ENCODE measurements around the gene CRHBP. TPM values are rescaled to one million over a fixed set of nuclear protein-coding genes. Genes with fewer than 3 reads are reported as not detected.

The CRHBP gene
- total and polyA plus RNA-seq, 4 donors = 37.3 to 159 (median 91.8) TPM

DNA sequence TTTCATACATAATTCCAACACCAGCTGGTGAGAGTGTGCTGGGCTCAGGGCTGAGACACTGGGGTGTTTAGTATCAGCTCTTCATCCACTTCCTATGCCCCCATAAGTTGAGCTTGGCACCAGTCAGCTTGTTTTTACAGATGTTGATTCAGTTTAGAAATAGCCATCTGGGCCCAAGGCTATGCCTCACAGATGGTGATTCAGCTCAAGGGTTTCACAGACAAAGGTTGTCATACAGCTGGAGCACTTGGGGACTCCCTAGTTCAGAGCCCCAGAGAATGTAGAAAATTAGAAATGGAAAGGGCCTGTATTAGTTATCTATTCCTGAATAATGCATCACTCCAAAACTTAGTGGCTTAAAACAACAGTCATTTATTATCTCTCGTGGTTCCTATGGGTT, 10.3 kb upstream of the CRHBP start:
- no peak overlapping the region for H3K27ac ChIP-seq (ENCODE audit: low read depth in 1 of 2, low read length in 2 of 2)
- no peak overlapping the region for H3K9ac ChIP-seq (ENCODE audit: low read depth in 1 of 2, low read length in 2 of 2)
- H3K9me3 ChIP-seq (ENCODE audit: control insufficient read depth in 4 of 4, low read length in 3 of 4) = no peaks in the 10 kb centered on the region
- H3K27me3 ChIP-seq (ENCODE audit: control insufficient read depth in 4 of 4, insufficient read depth in 4 of 4, low read length in 3 of 4) = no peaks in the 10 kb centered on the region
- H3K4me1 ChIP-seq (ENCODE audit: control insufficient read depth in 4 of 4, insufficient read depth in 4 of 4, low read length in 3 of 4) = no peaks in the 10 kb centered on the region
- H3K36me3 ChIP-seq (ENCODE audit: control insufficient read depth in 4 of 4, insufficient read depth in 3 of 4, low read depth in 1 of 4, low read length in 3 of 4) = no peaks in the 10 kb centered on the region
- no peak for TF ChIP-seq GABPA (IDR thresholded peaks at IDR 0.05 in 1 of 2, conservative IDR thresholded peaks at IDR 0.05 in 1 of 2)
- TF ChIP-seq, protein P1, sequence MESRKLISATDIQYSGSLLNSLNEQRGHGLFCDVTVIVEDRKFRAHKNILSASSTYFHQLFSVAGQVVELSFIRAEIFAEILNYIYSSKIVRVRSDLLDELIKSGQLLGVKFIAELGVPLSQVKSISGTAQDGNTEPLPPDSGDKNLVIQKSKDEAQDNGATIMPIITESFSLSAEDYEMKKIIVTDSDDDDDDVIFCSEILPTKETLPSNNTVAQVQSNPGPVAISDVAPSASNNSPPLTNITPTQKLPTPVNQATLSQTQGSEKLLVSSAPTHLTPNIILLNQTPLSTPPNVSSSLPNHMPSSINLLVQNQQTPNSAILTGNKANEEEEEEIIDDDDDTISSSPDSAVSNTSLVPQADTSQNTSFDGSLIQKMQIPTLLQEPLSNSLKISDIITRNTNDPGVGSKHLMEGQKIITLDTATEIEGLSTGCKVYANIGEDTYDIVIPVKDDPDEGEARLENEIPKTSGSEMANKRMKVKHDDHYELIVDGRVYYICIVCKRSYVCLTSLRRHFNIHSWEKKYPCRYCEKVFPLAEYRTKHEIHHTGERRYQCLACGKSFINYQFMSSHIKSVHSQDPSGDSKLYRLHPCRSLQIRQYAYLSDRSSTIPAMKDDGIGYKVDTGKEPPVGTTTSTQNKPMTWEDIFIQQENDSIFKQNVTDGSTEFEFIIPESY (IDR thresholded peaks at IDR 0.05) = no peak
- TF ChIP-seq EGR1 (IDR thresholded peaks at IDR 0.05; ENCODE audit: low read depth in 2 of 2) = no peak
- TF ChIP-seq, protein P2, sequence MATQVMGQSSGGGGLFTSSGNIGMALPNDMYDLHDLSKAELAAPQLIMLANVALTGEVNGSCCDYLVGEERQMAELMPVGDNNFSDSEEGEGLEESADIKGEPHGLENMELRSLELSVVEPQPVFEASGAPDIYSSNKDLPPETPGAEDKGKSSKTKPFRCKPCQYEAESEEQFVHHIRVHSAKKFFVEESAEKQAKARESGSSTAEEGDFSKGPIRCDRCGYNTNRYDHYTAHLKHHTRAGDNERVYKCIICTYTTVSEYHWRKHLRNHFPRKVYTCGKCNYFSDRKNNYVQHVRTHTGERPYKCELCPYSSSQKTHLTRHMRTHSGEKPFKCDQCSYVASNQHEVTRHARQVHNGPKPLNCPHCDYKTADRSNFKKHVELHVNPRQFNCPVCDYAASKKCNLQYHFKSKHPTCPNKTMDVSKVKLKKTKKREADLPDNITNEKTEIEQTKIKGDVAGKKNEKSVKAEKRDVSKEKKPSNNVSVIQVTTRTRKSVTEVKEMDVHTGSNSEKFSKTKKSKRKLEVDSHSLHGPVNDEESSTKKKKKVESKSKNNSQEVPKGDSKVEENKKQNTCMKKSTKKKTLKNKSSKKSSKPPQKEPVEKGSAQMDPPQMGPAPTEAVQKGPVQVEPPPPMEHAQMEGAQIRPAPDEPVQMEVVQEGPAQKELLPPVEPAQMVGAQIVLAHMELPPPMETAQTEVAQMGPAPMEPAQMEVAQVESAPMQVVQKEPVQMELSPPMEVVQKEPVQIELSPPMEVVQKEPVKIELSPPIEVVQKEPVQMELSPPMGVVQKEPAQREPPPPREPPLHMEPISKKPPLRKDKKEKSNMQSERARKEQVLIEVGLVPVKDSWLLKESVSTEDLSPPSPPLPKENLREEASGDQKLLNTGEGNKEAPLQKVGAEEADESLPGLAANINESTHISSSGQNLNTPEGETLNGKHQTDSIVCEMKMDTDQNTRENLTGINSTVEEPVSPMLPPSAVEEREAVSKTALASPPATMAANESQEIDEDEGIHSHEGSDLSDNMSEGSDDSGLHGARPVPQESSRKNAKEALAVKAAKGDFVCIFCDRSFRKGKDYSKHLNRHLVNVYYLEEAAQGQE (IDR thresholded peaks at IDR 0.05) = no peak
- TF ChIP-seq, protein P3, sequence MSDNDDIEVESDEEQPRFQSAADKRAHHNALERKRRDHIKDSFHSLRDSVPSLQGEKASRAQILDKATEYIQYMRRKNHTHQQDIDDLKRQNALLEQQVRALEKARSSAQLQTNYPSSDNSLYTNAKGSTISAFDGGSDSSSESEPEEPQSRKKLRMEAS (IDR thresholded peaks at IDR 0.05) = no peak
- TF ChIP-seq NR2F2 (IDR thresholded peaks at IDR 0.05) = no peak
- TF ChIP-seq JUND (IDR thresholded peaks at IDR 0.05) = no peak
- no peak for TF ChIP-seq YY1 (IDR thresholded peaks at IDR 0.05)
- no peak for TF ChIP-seq FOXA1 (IDR thresholded peaks at IDR 0.05)
- no peak for TF ChIP-seq FOXA2 (IDR thresholded peaks at IDR 0.05)
- TF ChIP-seq RAD21 (IDR thresholded peaks at IDR 0.05) = no peak
- TF ChIP-seq, protein P4, sequence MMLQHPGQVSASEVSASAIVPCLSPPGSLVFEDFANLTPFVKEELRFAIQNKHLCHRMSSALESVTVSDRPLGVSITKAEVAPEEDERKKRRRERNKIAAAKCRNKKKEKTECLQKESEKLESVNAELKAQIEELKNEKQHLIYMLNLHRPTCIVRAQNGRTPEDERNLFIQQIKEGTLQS (IDR thresholded peaks at IDR 0.05) = no peak
- TF ChIP-seq HNF4G (IDR thresholded peaks at IDR 0.05) = no peak
- no peak for TF ChIP-seq TAF1 (conservative IDR thresholded peaks at IDR 0.05)
- TF ChIP-seq HNF4A (conservative IDR thresholded peaks at IDR 0.05) = no peak
- no peak for TF ChIP-seq RXRA (IDR thresholded peaks at IDR 0.05)
- TF ChIP-seq SP1 (IDR thresholded peaks at IDR 0.05) = no peak
- TF ChIP-seq, protein P5, sequence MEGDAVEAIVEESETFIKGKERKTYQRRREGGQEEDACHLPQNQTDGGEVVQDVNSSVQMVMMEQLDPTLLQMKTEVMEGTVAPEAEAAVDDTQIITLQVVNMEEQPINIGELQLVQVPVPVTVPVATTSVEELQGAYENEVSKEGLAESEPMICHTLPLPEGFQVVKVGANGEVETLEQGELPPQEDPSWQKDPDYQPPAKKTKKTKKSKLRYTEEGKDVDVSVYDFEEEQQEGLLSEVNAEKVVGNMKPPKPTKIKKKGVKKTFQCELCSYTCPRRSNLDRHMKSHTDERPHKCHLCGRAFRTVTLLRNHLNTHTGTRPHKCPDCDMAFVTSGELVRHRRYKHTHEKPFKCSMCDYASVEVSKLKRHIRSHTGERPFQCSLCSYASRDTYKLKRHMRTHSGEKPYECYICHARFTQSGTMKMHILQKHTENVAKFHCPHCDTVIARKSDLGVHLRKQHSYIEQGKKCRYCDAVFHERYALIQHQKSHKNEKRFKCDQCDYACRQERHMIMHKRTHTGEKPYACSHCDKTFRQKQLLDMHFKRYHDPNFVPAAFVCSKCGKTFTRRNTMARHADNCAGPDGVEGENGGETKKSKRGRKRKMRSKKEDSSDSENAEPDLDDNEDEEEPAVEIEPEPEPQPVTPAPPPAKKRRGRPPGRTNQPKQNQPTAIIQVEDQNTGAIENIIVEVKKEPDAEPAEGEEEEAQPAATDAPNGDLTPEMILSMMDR (IDR thresholded peaks at IDR 0.05; ENCODE audit: low read depth, low read length, missing input control) = no peak
- WGBS = 97% methylated on average over 1 of the region's 1 CpG
- H3K4me3 ChIP-seq (ENCODE audit: low read depth in 1 of 3, low read length in 3 of 3) = no peak overlapping the region
- no peak for DNase-seq (ENCODE audit: low spot score)
